Left kidney (tissue), 2 donors: ENCODE measurements around the gene CNOT6. TPM values are rescaled to one million over a fixed set of nuclear protein-coding genes. Genes with fewer than 3 reads are reported as not detected.

ENCODE experiments used
- DNase-seq: peaks from one replicate; pipeline ENCODE4 v3.0.0-alpha.2; 2013
- polyA plus RNA-seq: library from polyadenylated mRNA; unstranded; fragments of 120-200 nt; gene quantifications from one replicate; pipeline ENCODE4 v1.2.1, GENCODE V29; 2013; ENCODE audit not compliant: insufficient read length

The CNOT6 gene
- polyA plus RNA-seq, 1 donor, result 74.4 TPM

- DNase-seq, result no peak
Measured at GRCh38 chr5:180599981-180600553, 105.9 kb downstream of the CNOT6 start.

- DNase-seq, result no peak
Measured at GRCh38 chr5:180600554-180601041, 106.4 kb downstream of the CNOT6 start.

GRCh38 chr5:180601591-180602480 is 107.7 kb downstream of the CNOT6 start:
- DNase-seq, result no peak

- no peak for DNase-seq
Measured at GRCh38 chr5:180602481-180603075, 108.4 kb downstream of the CNOT6 start.

GRCh38 chr5:180603076-180603594 is 109.0 kb downstream of the CNOT6 start:
- no peak for DNase-seq

GRCh38 chr5:180604271-180604670 is 110.1 kb downstream of the CNOT6 start:
- no peak for DNase-seq

- DNase-seq, result no peak
Measured at GRCh38 chr5:180605554-180606214, 111.5 kb downstream of the CNOT6 start.

GRCh38 chr5:180606215-180606785 is 112.1 kb downstream of the CNOT6 start:
- no peak for DNase-seq

GRCh38 chr5:180607861-180608571 is 113.8 kb downstream of the CNOT6 start:
- DNase-seq, result no peak

- DNase-seq, result no peak
Measured at GRCh38 chr5:180608572-180609310, 114.6 kb downstream of the CNOT6 start.

- no peak for DNase-seq
Measured at GRCh38 chr5:180609386-180609785, 115.2 kb downstream of the CNOT6 start.

GRCh38 chr5:180609817-180610550 is 115.8 kb downstream of the CNOT6 start:
- DNase-seq, result no peak

GRCh38 chr5:180611140-180611850 is 117.1 kb downstream of the CNOT6 start:
- no peak for DNase-seq

GRCh38 chr5:180612683-180613082 is 118.5 kb downstream of the CNOT6 start:
- no peak for DNase-seq

- DNase-seq, result peak; percentile 55
Measured at GRCh38 chr5:180613188-180613813, 119.1 kb downstream of the CNOT6 start.

GRCh38 chr5:180613814-180614188 is 119.6 kb downstream of the CNOT6 start:
- DNase-seq, result no peak

- DNase-seq, result no peak
Measured at GRCh38 chr5:180618487-180618828, 124.3 kb downstream of the CNOT6 start.

GRCh38 chr5:180618829-180619562 is 124.8 kb downstream of the CNOT6 start:
- no peak for DNase-seq
